ENCODE measurements around the gene GNE.
"Not testable (repeated sequence)": the region's sequence is repeated elsewhere in the genome, so short reads cannot be mapped to it uniquely, and the experiment has no call there.

Gene GNE

GRCh38 chr9:36273354-36273753, 15.1 kb upstream of the GNE start:
- not testable (repeated sequence) for DNase-seq (ENCODE audit: low read depth)

GRCh38 chr9:36268007-36268427, 9.8 kb upstream of the GNE start:
- no peak for DNase-seq (ENCODE audit: low read depth)

- DNase-seq (ENCODE audit: low read depth) = no peak
Observed at GRCh38 chr9:36264896-36265295, 6.6 kb upstream of the GNE start.

- DNase-seq (ENCODE audit: low read depth) = no peak
Observed at GRCh38 chr9:36263683-36264082, 5.4 kb upstream of the GNE start.

GRCh38 chr9:36258996-36259533, 817 bp upstream of the GNE start:
- no peak for DNase-seq (ENCODE audit: low read depth)

- no peak for DNase-seq (ENCODE audit: low read depth)
Observed at GRCh38 chr9:36251428-36251827, 6.8 kb downstream of the GNE start.

- DNase-seq (ENCODE audit: low read depth) = no peak
Observed at GRCh38 chr9:36250079-36250478, 8.2 kb downstream of the GNE start.

GRCh38 chr9:36249189-36249588, 9.1 kb downstream of the GNE start:
- no peak for DNase-seq (ENCODE audit: low read depth)

GRCh38 chr9:36248061-36248460, 10.2 kb downstream of the GNE start:
- not testable (repeated sequence) for DNase-seq (ENCODE audit: low read depth)

- DNase-seq (ENCODE audit: low read depth) = no peak
Observed at GRCh38 chr9:36247356-36247755, 10.9 kb downstream of the GNE start.

- no peak for DNase-seq (ENCODE audit: low read depth)
Observed at GRCh38 chr9:36245906-36246305, 12.3 kb downstream of the GNE start.

GRCh38 chr9:36239675-36240074, 18.6 kb downstream of the GNE start:
- not testable (repeated sequence) for DNase-seq (ENCODE audit: low read depth)

GRCh38 chr9:36239205-36239604, 19.0 kb downstream of the GNE start:
- not testable (repeated sequence) for DNase-seq (ENCODE audit: low read depth)

GRCh38 chr9:36237230-36237629, 21.0 kb downstream of the GNE start:
- no peak for DNase-seq (ENCODE audit: low read depth)

GRCh38 chr9:36222449-36222848, 35.8 kb downstream of the GNE start:
- no peak for DNase-seq (ENCODE audit: low read depth)

- no peak for DNase-seq (ENCODE audit: low read depth)
Observed at GRCh38 chr9:36221667-36222066, 36.6 kb downstream of the GNE start.

GRCh38 chr9:36218411-36218901, 39.8 kb downstream of the GNE start:
- no peak for DNase-seq (ENCODE audit: low read depth)

- no peak for DNase-seq (ENCODE audit: low read depth)
Observed at GRCh38 chr9:36218011-36218410, 40.2 kb downstream of the GNE start.

- DNase-seq (ENCODE audit: low read depth) = no peak
Observed at GRCh38 chr9:36217256-36217968, 40.8 kb downstream of the GNE start.

GRCh38 chr9:36214571-36214970, 43.7 kb downstream of the GNE start:
- DNase-seq (ENCODE audit: low read depth) = no peak

- no peak for DNase-seq (ENCODE audit: low read depth)
Observed at GRCh38 chr9:36213989-36214388, 44.3 kb downstream of the GNE start.

- DNase-seq (ENCODE audit: low read depth) = no peak
Observed at GRCh38 chr9:36213387-36213786, 44.9 kb downstream of the GNE start.

- DNase-seq (ENCODE audit: low read depth) = no peak
Observed at GRCh38 chr9:36211510-36211909, 46.7 kb downstream of the GNE start.

GRCh38 chr9:36210722-36211121, 47.5 kb downstream of the GNE start:
- DNase-seq (ENCODE audit: low read depth) = no peak

Measured in T follicular helper cell (primary cell).